Stimulated activated CD4-positive, alpha-beta T cell treated with anti-CD3 and anti-CD28 coated beads, TNF-alpha, amount 100 ng/mL, for 24 hours (primary cell): ENCODE results near the gene ACTG2.

Experiments
- DNase-seq, 3 experiments: peaks; one replicate each; pipeline ENCODE4 v3.0.0-alpha.2; 2020; ENCODE audit warnings: low read depth in 3 of 3

Gene ACTG2

DNA sequence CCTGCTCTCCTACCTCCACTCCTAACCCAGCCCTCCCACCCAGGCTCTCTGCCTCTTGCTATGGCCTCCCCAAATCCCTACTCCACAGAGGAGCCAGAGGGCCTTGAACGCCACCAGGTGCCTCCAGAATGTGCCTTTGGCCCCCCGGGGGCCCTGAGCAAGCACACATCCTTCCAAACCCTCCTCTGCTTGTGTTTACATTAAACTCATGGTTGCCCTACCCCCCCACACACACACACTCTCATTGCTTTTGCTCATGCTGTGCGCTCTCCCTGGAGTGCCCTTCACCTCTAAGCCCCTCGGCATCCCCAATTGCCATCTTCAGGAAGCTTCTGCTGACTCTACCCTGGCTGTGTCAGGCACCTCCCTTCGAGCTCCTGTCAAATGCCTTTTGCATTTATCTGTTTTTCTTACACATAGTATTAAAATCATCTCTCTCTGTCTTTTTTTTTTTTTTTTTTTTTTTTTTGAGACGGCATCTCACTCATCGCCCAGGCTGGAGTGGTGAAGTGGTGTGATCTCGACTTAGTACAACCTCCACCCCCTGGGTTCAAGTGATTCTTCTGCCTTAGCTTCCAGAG, 75.6 kb downstream of the ACTG2 start:
- DNase-seq = no peak

DNA sequence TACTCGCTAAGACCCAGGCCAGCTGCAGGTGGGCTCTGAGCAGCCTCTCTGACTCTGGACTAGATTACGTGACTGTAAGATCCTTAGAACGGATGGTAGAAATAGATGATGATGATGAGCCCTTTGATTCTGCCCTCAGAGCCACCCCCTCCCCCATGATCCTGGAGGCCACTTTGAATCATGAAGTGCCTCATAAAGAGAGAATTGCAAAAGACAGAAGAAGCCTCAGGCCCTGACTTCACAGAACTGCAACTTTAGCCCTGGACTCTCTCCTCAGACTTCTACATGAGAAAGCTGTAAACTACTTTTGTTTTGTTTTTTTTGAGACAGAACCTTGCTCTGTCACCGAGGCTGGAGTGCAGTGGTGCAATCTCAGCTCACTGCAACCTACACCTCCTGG, 76.5 kb downstream of the ACTG2 start:
- DNase-seq = no peak
